SHP77 treated with DMSO at 0.1 percent for 48 hours (cell line): ENCODE results near the gene HOXD4.

Experiments used
- DNase-seq: peaks from one replicate; lab custom pipeline; 2025; lab: John Stamatoyannopoulos, UW

Gene HOXD4

DNA sequence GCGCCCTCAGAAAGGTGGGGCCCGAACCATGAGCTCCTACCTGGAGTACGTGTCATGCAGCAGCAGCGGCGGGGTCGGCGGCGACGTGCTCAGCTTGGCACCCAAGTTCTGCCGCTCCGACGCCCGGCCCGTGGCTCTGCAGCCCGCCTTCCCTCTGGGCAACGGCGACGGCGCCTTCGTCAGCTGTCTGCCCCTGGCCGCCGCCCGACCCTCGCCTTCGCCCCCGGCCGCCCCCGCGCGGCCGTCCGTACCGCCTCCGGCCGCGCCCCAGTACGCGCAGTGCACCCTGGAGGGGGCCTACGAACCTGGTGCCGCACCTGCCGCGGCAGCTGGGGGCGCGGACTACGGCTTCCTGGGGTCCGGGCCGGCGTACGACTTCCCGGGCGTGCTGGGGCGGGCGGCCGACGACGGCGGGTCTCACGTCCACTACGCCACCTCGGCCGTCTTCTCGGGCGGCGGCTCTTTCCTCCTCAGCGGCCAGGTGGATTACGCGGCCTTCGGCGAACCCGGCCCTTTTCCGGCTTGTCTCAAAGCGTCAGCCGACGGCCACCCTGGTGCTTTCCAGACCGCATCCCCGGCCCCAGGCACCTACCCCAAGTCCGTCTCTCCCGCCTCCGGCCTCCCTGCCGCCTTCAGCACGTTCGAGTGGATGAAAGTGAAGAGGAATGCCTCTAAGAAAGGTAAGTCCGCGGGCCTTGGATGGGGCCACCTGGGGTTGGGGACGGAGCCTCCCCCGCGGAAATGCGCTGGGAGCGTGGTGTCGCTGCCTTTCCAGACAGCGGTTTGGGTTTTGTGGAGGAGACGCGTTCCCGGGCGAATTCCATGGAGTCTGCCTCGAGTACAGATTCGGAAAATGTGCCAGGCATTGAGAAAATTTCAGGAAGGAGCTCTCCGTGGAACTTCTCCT lies 37.7 kb downstream of the HOXD4 start:
- DNase-seq = no peak

DNA sequence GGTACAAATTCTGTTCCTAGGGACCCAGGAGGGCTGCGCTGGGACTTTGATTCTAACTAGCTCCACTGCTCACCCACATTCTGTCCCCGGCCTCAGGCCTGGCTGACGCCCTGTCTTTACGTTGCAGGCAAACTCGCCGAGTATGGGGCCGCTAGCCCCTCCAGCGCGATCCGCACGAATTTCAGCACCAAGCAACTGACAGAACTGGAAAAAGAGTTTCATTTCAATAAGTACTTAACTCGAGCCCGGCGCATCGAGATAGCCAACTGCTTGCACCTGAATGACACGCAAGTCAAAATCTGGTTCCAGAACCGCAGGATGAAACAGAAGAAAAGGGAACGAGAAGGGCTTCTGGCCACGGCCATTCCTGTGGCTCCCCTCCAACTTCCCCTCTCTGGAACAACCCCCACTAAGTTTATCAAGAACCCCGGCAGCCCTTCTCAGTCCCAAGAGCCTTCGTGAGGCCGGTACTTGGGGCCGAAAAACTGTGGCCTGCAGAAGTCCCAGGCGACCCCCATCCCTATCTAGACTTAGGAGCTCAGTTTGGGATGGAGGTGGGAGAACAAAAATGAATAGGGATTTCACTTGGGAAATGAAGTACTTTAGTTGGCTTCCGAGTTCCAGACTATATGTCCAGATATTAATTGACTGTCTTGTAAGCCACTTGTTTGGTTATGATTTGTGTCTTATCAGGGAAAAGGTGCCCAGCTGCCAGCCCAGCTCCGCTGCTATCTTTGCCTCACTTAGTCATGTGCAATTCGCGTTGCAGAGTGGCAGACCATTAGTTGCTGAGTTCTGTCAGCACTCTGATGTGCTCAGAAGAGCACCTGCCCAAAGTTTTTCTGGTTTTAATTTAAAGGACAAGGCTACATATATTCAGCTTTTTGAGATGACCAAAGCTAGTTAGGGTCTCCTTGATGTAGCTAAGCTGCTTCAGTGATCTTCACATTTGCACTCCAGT lies 38.6 kb downstream of the HOXD4 start:
- DNase-seq = no peak

DNA sequence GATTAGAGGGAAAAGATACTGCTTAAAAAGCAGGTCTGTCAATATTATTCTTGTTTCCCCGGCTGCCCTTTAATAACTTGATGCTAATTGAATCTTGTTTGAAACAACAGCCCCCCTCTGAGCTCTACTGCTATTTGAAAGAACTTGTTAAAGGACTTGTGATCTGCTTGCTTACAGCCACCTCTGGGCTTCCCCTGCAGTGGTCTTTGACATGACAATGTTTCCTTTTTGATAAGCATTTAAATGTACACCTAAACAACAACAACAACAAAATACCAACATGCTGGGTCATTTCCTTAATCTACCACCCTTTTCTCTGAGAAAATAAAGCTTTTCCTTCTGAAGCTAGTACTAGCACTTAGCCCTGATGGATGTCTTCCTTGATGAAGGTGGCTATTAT lies 41.0 kb downstream of the HOXD4 start:
- no peak for DNase-seq

DNA sequence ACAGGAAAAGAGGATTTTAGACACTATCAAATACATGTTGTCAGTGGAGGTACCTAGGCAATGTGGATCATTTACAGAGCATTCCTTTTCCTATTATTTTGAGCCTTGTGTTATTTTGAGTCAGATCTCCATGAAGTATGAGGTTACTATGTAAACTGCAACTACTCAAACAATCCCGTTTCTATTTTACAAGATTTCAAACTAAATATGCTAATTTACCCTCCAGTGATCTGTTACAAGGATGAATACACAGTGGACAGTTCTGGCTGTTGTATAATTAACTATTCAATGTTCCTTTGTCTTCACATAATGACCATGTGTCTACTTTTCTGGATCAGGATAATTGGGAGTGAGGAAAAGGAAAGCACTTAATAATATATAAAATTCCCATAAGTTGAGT lies 41.7 kb downstream of the HOXD4 start:
- no peak for DNase-seq

DNA sequence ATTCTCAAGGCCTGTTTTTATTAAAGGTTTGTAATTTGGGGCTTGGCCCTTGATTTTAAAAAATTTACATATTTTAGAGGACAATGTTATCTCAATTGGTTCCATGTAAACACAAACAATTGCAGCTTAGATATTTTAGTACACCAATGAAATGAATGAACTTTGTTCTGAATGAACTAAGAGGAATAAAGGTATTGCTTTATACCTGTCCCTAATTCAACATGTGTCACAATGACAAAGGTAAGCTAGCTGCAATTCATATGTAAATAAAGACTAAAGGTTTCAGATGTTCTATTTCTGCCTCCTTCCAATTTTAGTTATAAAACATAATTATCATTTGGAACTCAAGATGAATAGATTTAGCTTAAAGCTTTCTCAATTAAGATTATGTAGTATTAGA lies 48.6 kb downstream of the HOXD4 start:
- no peak for DNase-seq

GRCh38 chr2:176200971-176201370 lies 49.6 kb downstream of the HOXD4 start:
- no peak for DNase-seq

DNA sequence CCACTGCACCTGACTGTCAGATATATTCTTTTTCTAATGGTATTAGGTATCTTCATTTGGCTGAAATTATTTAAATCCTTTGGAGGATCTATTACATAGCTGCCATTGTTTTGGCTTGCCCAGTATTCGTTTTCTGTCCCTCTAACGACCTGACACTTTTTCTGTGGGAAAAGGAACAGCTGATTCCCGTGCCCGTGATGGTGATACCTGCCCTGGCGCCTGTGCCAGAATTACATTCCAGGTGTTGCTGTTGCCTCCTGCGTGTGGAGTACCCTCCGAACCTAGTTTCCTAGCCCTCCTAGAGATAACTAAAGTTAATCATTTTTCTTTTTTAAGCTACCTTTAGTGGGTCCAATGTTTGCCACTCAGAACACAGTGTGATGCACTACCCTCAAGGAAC lies 51.1 kb downstream of the HOXD4 start:
- DNase-seq = no peak
